Right renal pelvis (tissue), 4 donors: ENCODE results near the gene NRL. TPM values are rescaled to one million over a fixed set of nuclear protein-coding genes. Genes with fewer than 3 reads are reported as not detected.
"Not testable (repeated sequence)": the region's sequence is repeated elsewhere in the genome, so short reads cannot be mapped to it uniquely, and the experiment has no call there.

Experiments used
- DNase-seq, 4 donors: peaks; one replicate each; pipeline ENCODE4 v3.0.0-alpha.2; 2013; ENCODE audit warnings: low read depth in 4 of 4, low spot score in 3 of 4, missing footprints in 1 of 4
- polyA plus RNA-seq, 4 donors: library from polyadenylated mRNA; unstranded; fragments of 120-200 nt; gene quantifications; one replicate each; pipeline ENCODE4 v1.2.1, GENCODE V29; 2013; ENCODE audit not compliant: insufficient read length in 4 of 4

The NRL gene
- polyA plus RNA-seq, 4 donors, result 2.5 to 3.7 (median 2.8) TPM

- no peak for DNase-seq
Observed at GRCh38 chr14:24127673-24128072, 12.9 kb upstream of the NRL start.

GRCh38 chr14:24126939-24127338 lies 12.2 kb upstream of the NRL start:
- no peak for DNase-seq

- no peak for DNase-seq
Observed at GRCh38 chr14:24123424-24124417, 9.0 kb upstream of the NRL start.

- DNase-seq, result no peak
Observed at GRCh38 chr14:24122898-24123297, 8.1 kb upstream of the NRL start.

- DNase-seq, result no peak
Observed at GRCh38 chr14:24122416-24122815, 7.7 kb upstream of the NRL start.

GRCh38 chr14:24121210-24121609 lies 6.5 kb upstream of the NRL start:
- no peak for DNase-seq

GRCh38 chr14:24119691-24120090 lies 4.9 kb upstream of the NRL start:
- no peak for DNase-seq

- no peak for DNase-seq
Observed at GRCh38 chr14:24117179-24117578, 2.4 kb upstream of the NRL start.

GRCh38 chr14:24116128-24116814 lies 1.5 kb upstream of the NRL start:
- no peak for DNase-seq

- no peak for DNase-seq
Observed at GRCh38 chr14:24115422-24116127, 826 bp upstream of the NRL start.

- peak in 1 of 4 donors; percentile 71 for DNase-seq
Observed at GRCh38 chr14:24113801-24114531, 783 bp downstream of the NRL start.

GRCh38 chr14:24113379-24113800 lies 1.4 kb downstream of the NRL start:
- DNase-seq, result no peak

GRCh38 chr14:24110523-24110922 lies 4.2 kb downstream of the NRL start:
- DNase-seq, result no peak

GRCh38 chr14:24110060-24110459 lies 4.7 kb downstream of the NRL start:
- DNase-seq, result no peak

GRCh38 chr14:24108336-24108874 lies 6.3 kb downstream of the NRL start:
- no peak for DNase-seq

GRCh38 chr14:24106672-24107271 lies 8.0 kb downstream of the NRL start:
- no peak for DNase-seq

- DNase-seq, result not testable (repeated sequence)
Observed at GRCh38 chr14:24105609-24106239, 9.0 kb downstream of the NRL start.

GRCh38 chr14:24103451-24103850 lies 11.3 kb downstream of the NRL start:
- DNase-seq, result no peak

- no peak for DNase-seq
Observed at GRCh38 chr14:24102357-24103048, 12.2 kb downstream of the NRL start.
